OCI-LY1 (cell line): Measurements from ENCODE around the gene CIB2.

ENCODE experiments used
- CTCF ChIP-seq: fragments of 200-600 bp; sonication (generic), shearing (Covaris generic); IDR thresholded peaks from 2 replicates; pipeline ENCODE4 v1.5.1; 2017; ENCODE audit warnings: mild to moderate bottlenecking, antibody characterized with exemption, low read length, moderate library complexity, mixed read lengths
- EZH2 ChIP-seq: fragments of 200-600 bp; sonication (generic), shearing (Covaris generic); IDR thresholded peaks from 2 replicates; pipeline ENCODE4 v1.8.0; 2017; ENCODE audit warnings: borderline replicate concordance, mixed run types, mild to moderate bottlenecking, antibody characterized with exemption, low read length, moderate library complexity, mixed read lengths

- TF ChIP-seq CTCF (no peak), EZH2 (no peak)
Observed at GRCh38 chr15:78171864-78172472, 40.7 kb upstream of the CIB2 start.
